Peyer's patch (tissue), 4 donors: Measurements from ENCODE around the gene MYEOV.

Source experiments
- CTCF ChIP-seq, 6 experiments: fragments of 450-650 bp in 4 of 6; fragments of 200-600 bp in 2 of 6; sonication (generic) in 1 of 6; IDR thresholded peaks; one replicate each; pipeline ENCODE4 v1.5.1; 2017 to 2019; ENCODE audit warnings: antibody characterized with exemption in 6 of 6, mild to moderate bottlenecking in 3 of 6, moderate library complexity in 1 of 6
- POLR2A ChIP-seq, 2 donors: fragments of 450-650 bp; IDR thresholded peaks; one replicate each; pipeline ENCODE4 v1.5.1; 2017; ENCODE audit warnings: antibody characterized with exemption in 2 of 2, mild to moderate bottlenecking in 2 of 2, moderate library complexity in 2 of 2

DNA sequence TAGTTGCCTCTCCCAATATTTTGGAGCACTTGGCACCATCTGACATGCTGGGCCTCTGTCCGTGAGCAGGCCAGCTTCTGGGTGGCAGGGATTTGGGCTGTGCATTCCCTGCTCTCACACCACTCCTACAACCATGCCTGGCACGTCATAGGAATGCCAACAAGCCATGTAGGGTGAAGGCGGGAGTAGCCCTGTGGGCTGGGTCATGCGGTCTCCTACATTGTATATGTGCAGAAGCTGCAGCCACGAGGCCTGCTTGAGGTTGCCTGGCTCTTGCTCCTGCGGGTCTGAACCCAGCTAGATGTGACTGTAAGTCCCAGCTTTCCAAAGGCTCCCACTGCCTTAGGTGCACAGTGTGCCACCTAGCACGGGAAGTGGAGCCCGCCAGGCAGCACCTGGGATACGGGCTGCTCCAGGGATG lies 14.5 kb downstream of the MYEOV start:
- TF ChIP-seq CTCF (IDR thresholded peaks at IDR 0.05) (no peak), POLR2A (IDR thresholded peaks at IDR 0.05) (no peak)
